Measurements from ENCODE around the gene CDH5. TPM values are rescaled to one million over a fixed set of nuclear protein-coding genes. Genes with fewer than 3 reads are reported as not detected.

Gene CDH5
- total and polyA plus RNA-seq, 2 experiments from 2014 or later = not detected

DNA sequence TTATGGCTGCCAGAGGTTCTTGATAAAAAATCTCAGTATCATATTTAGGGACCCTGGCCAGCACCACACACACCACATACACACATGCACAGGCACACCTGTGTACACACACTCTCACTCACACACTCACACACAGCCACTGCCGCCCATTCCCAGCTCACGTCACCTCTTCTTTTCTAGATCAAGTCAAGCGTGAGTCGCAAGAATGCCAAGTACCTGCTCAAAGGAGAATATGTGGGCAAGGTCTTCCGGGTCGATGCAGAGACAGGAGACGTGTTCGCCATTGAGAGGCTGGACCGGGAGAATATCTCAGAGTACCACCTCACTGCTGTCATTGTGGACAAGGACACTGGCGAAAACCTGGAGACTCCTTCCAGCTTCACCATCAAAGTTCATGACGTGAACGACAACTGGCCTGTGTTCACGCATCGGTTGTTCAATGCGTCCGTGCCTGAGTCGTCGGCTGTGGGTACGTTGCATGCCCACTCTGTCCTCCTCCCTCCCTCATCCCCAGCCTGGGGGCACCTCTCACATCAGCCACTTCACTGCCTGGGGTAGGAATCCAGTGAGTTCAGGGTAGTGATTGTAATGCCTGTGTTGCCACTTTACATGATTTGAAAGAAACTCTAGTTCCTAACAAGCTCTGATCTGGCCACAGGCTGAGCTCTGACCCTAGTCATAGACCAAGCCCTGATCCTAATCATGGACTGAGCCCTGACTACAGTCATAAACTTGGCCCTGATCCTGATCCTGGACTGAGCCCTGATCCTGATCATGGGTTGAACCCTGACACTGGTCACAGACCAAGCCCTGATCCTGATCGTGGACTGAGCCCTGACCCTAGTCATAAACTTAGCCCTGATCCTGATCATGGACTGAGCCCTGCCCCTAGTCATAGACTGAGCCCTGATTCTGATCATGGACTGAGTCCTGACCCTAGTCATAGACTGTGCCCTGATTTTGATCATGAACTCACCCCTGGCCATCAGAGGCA lies 20.4 kb downstream of the CDH5 start:
- DNase-seq = no peak
- no peak overlapping the region for H2AFZ ChIP-seq
- H3K27me3 ChIP-seq (replicated peaks; ENCODE audit: insufficient read depth) = no peaks in the 10 kb centered on the region; the same call in 1 of the 2 replicates
- no peaks in the 10 kb centered on the region for H4K20me1 ChIP-seq (ENCODE audit: insufficient read depth)
- no peak for TF ChIP-seq EZH2phosphoT487 (IDR thresholded peaks at IDR 0.05; ENCODE audit: insufficient read depth, low read depth)
- TF ChIP-seq EZH2 (IDR thresholded peaks at IDR 0.05; ENCODE audit: insufficient read depth, poor library complexity, severe bottlenecking) = no peak
- H3K9me2 ChIP-seq (ENCODE audit: insufficient read depth) = no peaks in the 10 kb centered on the region
- no peak overlapping the region for H3K4me2 ChIP-seq (ENCODE audit: unreplicated experiment)
- H3K9ac ChIP-seq = no peak overlapping the region
- peaks cover 10% of the 10 kb centered on the region; the same call in 1 of the 2 replicates for H3K4me1 ChIP-seq (ENCODE audit: insufficient read depth)
- no peaks in the 10 kb centered on the region for H3F3A ChIP-seq (ENCODE audit: insufficient read depth)
- in situ Hi-C loops (cut with MboI) = no loop called here
- 83 to 84% methylated on average over 20 of the region's 20 CpGs for WGBS, 2 experiments (ENCODE audit: low coverage in 1 of 2, low lambda C conversion rate in 2 of 2, missing lambda C conversion rate in 2 of 2)
- H3K27ac ChIP-seq = no peak overlapping the region
- no peaks in the 10 kb centered on the region for H3K9me3 ChIP-seq (ENCODE audit: low read depth)
- no peaks in the 10 kb centered on the region for H3K79me2 ChIP-seq (ENCODE audit: insufficient read depth)
- no peaks in the 10 kb centered on the region for H3K36me3 ChIP-seq (ENCODE audit: low read depth)
- no peak overlapping the region for H3K4me3 ChIP-seq

DNA sequence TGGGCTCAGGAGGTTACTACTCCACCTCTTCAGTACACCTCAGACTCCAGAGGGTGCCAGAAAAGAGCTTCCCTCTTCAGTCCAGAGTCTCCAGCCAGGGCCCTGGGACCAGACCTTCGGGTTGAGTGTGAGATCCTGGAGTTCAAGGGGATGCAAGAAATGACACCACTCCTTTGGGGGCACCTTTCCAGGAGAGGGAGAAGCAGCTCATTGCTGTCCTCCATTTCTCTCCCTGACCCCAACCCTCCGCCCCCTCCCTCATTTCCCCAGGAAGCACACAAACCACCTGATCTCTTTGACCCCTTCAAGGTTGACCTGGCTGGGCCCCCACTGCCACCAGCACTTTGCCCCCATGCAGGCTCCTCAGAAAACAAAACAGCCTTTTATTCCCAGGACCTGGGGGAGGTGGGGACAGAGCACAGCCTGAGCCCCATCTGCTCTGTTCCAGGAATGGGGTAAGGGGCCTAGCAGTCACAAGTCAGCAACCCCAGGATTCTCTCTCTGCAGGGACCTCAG lies 21.4 kb downstream of the CDH5 start:
- no peak overlapping the region for H3K4me3 ChIP-seq
- in situ Hi-C loops (cut with MboI) = no loop called here
- peaks cover 4% of the 10 kb centered on the region; the same call in 1 of the 2 replicates for H3K4me1 ChIP-seq (ENCODE audit: insufficient read depth)
- no peaks in the 10 kb centered on the region for H3K9me3 ChIP-seq (ENCODE audit: low read depth)
- no peak for DNase-seq
- no peak overlapping the region for H2AFZ ChIP-seq
- TF ChIP-seq EZH2 (IDR thresholded peaks at IDR 0.05; ENCODE audit: insufficient read depth, poor library complexity, severe bottlenecking) (no peak), EZH2phosphoT487 (IDR thresholded peaks at IDR 0.05; ENCODE audit: insufficient read depth, low read depth) (no peak)
- H3K4me2 ChIP-seq (ENCODE audit: unreplicated experiment) = no peak overlapping the region
- H3K9me2 ChIP-seq (ENCODE audit: insufficient read depth) = no peaks in the 10 kb centered on the region
- H3K36me3 ChIP-seq (ENCODE audit: low read depth) = no peaks in the 10 kb centered on the region
- no peak overlapping the region for H3K27ac ChIP-seq
- H4K20me1 ChIP-seq (ENCODE audit: insufficient read depth) = no peaks in the 10 kb centered on the region
- no peaks in the 10 kb centered on the region for H3K79me2 ChIP-seq (ENCODE audit: insufficient read depth)
- no peaks in the 10 kb centered on the region; the same call in 1 of the 2 replicates for H3K27me3 ChIP-seq (replicated peaks; ENCODE audit: insufficient read depth)
- no peak overlapping the region for H3K9ac ChIP-seq
- no peaks in the 10 kb centered on the region for H3F3A ChIP-seq (ENCODE audit: insufficient read depth)
- 9 to 12% methylated on average over 1 to 2 of the region's 2 CpGs for WGBS, 2 experiments (ENCODE audit: low coverage in 1 of 2, low lambda C conversion rate in 2 of 2, missing lambda C conversion rate in 2 of 2)

DNA sequence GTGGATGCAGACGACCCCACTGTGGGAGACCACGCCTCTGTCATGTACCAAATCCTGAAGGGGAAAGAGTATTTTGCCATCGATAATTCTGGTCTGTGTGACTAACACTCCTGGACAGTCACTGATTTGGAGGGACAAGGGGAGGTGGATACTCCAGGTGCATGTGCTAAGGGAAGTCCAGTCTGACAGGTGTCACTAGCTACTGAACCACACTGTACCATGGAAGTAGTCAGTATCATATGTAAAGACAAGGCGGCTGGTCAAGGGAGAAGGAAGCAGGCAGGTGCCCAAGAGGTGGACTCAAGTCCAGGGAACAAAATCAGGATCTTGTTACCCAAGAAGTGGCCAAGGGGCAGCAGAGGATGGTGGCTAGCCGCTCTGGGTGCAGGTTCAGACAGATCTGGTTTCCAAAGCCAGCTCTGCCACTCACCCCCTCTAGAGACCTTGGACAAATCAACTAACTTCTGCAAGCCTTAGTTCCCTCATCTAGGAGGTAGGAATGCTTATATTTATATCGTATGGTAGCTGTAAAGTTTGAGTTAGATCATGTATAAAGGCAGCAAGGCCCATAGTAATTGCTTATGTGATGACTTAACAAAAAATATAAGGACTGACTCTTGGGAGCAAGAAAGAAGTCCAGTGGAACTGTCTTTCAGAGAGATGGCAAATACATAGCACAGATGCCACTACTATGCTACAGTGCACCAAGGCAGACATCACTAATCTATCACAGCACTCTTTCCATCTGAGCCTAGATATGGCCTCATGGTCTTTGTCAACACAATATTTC lies 22.1 kb downstream of the CDH5 start:
- Histone ChIP-seq H3K27ac (no peak overlapping the region), H3K9me2 (ENCODE audit: insufficient read depth) (no peaks in the 10 kb centered on the region), H3K36me3 (ENCODE audit: low read depth) (no peaks in the 10 kb centered on the region), H3K9ac (no peak overlapping the region), H4K20me1 (ENCODE audit: insufficient read depth) (no peaks in the 10 kb centered on the region), H3K4me3 (no peak overlapping the region), H3F3A (ENCODE audit: insufficient read depth) (no peaks in the 10 kb centered on the region), H3K4me2 (ENCODE audit: unreplicated experiment) (no peak overlapping the region), H3K27me3 (replicated peaks; ENCODE audit: insufficient read depth) (no peaks in the 10 kb centered on the region; the same call in 1 of the 2 replicates), H3K9me3 (ENCODE audit: low read depth) (no peaks in the 10 kb centered on the region), H2AFZ (no peak overlapping the region), H3K4me1 (ENCODE audit: insufficient read depth) (no peaks in the 10 kb centered on the region), H3K79me2 (ENCODE audit: insufficient read depth) (no peaks in the 10 kb centered on the region)
- in situ Hi-C loops (cut with MboI) = no loop called here
- WGBS, 2 experiments (ENCODE audit: low coverage in 1 of 2, low lambda C conversion rate in 2 of 2, missing lambda C conversion rate in 2 of 2) = 57 to 71% methylated on average over 6 of the region's 6 CpGs
- TF ChIP-seq EZH2phosphoT487 (IDR thresholded peaks at IDR 0.05; ENCODE audit: insufficient read depth, low read depth) = no peak
- no peak for TF ChIP-seq EZH2 (IDR thresholded peaks at IDR 0.05; ENCODE audit: insufficient read depth, poor library complexity, severe bottlenecking)
- no peak for DNase-seq
